Stimulated activated CD8-positive, alpha-beta memory T cell treated with anti-CD3 and anti-CD28 coated beads, Interleukin-15, amount 100 ng/mL, for 4 hours (primary cell): Measurements from ENCODE around the gene HACL1.
A peak's percentile ranks its signal among the peaks of the same experiment; 100 is the strongest.

Experiments
- DNase-seq, 2 donors: peaks; one replicate each; pipeline ENCODE4 v3.0.0-alpha.2; 2020; ENCODE audit warnings: low read depth in 2 of 2

The HACL1 gene

DNA sequence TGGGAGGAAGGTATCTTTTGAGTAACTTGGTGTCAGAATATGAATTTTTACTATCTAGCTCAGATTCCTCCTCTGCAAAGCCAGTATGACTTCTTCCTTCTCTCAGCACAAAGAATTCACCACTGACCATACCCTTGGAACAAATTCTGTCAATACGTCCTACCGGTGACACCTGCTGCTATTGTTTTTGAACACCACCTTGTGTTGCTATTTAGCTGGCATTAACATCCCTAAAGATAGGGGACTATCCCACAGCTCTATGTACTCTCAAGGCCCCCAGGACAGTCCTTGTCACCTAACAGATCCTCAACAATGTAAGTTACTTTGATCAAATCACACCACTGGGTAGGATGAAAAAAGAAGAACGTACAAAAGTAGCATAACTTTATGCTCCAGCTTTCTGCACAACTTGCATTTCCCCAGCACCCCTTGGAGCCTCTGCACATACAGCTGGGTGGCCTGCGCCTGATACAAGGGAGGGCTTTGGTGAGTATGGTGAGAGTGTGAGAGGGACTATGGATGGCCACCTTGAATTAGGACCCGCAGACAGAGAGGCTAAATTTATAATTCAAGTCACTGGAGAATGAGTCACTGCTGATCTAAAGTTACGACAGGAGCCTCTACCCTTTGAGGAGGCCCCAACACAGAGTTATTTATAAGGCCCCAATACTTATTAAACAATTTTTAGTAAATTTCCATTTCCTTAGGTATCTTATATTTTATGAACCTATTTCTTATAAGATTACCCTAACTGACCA, 77.5 kb downstream of the HACL1 start:
- DNase-seq, result no peak

- DNase-seq, result no peak
These were observed 79.4 kb downstream of the HACL1 start for GRCh38 chr3:15522016-15522415.

DNA sequence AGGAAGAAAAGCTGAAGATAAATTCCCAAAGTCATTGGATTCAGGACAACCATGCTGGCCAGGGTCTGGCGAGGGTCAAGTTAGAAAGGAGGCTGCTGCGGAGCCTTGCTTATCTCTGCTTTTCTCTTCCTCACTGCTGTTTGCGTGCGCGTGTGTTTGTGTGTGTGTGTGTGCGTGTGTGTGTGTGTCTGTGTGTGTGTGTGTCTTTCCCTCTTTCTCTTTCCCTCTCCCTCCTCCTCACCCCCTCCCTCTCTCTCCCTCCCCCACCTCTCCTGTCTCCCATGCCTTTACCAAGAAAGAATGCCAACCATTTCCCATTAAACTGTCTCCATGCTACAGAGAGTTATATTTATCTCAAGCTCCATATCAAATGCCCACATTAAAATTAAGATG, 79.8 kb downstream of the HACL1 start, which contains the start of gene COLQ:
Gene COLQ (minus strand): TSS at position 134 of the 393 bp plus-strand sequence. CDS start 81 bp downstream, at position 53.
- no peak for DNase-seq

GRCh38 chr3:15520804-15521572, 80.4 kb downstream of the HACL1 start:
- DNase-seq, result no peak

DNA sequence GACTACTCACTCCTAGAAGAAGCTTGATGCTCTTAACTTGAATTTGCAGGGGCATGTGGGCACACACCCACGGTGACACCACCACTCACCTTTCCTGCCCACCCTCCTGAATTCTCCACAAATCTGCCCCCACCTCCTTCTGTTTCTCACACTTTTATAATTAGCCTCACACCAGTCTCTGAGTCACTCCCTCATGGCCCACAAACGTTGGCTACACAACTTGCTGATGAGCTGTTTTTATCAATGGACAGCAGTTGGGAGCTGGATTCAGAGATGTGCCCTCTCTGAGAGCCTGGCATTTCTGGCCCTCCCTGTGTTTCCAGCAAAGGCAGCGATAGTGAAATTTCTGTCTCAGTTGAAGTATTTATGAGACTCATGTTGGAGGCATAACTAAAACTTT, 81.2 kb downstream of the HACL1 start:
- DNase-seq, result peak; percentile 21 to 24

- DNase-seq, result no peak
These were observed 82.3 kb downstream of the HACL1 start for GRCh38 chr3:15519096-15519495.

DNA sequence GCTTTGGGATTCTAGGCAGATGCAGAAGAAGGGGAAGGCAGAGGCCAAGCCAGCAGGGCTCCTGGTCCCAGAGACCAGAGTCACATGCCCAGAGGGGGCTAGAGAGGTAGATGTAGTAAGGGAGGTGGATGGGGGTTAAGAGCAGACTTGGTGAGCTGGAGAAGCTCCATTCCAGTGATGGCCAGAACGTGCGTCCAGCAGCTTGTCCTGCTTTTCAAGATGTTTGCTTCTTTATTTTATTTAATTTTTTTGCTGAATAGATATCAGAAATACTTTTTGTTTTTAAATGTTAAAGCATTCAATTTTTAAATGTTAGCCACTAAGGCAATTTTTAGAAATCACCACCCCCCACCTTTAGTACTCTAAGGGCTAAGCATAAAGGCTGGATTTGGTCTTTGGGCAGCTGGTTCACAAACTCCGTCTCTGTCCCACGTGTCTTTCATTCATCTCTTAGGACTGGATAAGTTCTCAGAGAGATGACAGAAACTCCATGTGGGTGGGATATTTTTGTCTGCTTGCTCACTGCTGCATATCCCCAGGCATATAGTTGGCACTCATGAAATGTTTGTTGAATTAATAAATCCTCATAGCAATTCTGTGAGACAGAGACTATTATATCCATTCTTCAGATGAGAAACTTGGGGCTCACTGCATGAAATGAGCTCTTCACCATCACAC, 86.6 kb downstream of the HACL1 start:
- no peak for DNase-seq

DNA sequence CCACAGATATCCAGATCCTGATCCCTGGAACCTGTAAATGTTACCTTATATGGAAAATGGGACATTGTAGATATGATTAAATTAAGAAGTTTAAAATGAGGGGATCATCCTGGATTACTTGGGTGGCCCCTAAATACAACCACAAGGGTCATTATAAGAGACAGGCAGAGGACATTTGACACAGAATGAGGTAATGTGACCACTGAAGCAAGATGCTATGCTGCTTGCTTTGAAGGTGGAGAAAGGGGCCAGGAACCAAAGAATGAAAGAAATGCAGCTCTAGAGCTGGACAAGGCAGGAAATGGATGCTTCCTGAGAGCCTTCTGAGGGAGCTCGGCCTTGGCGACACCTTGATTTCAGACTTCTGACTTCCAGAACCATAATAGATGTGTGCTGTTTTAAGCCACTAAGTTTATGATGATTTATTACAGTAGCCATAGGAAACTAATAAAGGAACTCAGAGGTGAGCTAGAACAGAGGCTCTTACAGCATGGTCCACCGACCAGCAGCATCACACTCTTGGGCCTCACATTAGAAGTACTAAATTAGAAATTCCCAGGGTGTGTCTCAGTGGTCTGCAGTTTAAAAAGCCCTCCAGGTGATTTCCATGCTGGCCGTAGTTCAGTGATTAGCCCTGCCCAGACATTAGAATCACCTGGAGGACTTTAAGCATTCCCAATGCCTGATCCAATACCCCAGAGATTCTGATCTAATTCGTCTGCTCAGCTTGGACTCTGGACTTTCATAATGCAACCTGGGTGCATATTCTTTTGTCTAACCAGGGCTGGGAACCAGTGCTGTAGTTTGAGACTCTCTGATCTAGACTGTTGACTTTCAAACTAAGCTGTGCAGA, 87.3 kb downstream of the HACL1 start:
- DNase-seq, result no peak

- DNase-seq, result no peak
These were observed 88.3 kb downstream of the HACL1 start for GRCh38 chr3:15513116-15513515.

- DNase-seq, result no peak
These were observed 89.2 kb downstream of the HACL1 start for GRCh38 chr3:15512166-15512565.

- no peak for DNase-seq
These were observed 90.2 kb downstream of the HACL1 start for GRCh38 chr3:15511156-15511555.
